Loucy (cell line): ENCODE results near the gene NTNG1.

Experiments used
- H2AFZ ChIP-seq: fragments of 200-600 bp; sonication (generic); 2 replicates; pipeline ENCODE4 v1.6.0; 2016; ENCODE audit warnings: antibody characterized with exemption, mild to moderate bottlenecking, low read length, moderate library complexity
- H3F3A ChIP-seq: fragments of 200-600 bp; 2 replicates; pipeline ENCODE4 v1.6.0; 2016; ENCODE audit warnings: antibody characterized with exemption, low read depth, mild to moderate bottlenecking
- H3K27me3 ChIP-seq: fragments of 200-600 bp; sonication (generic); 2 replicates; pipeline ENCODE4 v1.6.1; 2014; ENCODE audit warnings: low read length, mild to moderate bottlenecking; ENCODE audit not compliant: insufficient read depth, poor library complexity, severe bottlenecking
- H3K36me3 ChIP-seq: fragments of 200-600 bp; sonication (generic); 2 replicates; pipeline ENCODE4 v1.6.1; 2016; ENCODE audit warnings: low read length; ENCODE audit not compliant: insufficient read depth
- H3K4me1 ChIP-seq: fragments of 200-600 bp; sonication (generic); 2 replicates; pipeline ENCODE4 v1.5.1; 2014; ENCODE audit warnings: low read length, mild to moderate bottlenecking; ENCODE audit not compliant: insufficient read depth, poor library complexity, severe bottlenecking
- H3K4me2 ChIP-seq: fragments of 200-600 bp; sonication (generic); 2 replicates; pipeline ENCODE4 v1.6.0; 2014; ENCODE audit warnings: antibody characterized with exemption, low read length, low read depth, mild to moderate bottlenecking; ENCODE audit not compliant: poor library complexity, severe bottlenecking
- H3K4me3 ChIP-seq: fragments of 200-600 bp; sonication (generic); 2 replicates; pipeline ENCODE4 v1.5.1; 2014; ENCODE audit warnings: low read length, mild to moderate bottlenecking, mixed read lengths; ENCODE audit not compliant: poor library complexity, severe bottlenecking
- H3K79me2 ChIP-seq: fragments of 200-600 bp; sonication (generic); 2 replicates; pipeline ENCODE4 v1.6.1; 2014; ENCODE audit warnings: low read length; ENCODE audit not compliant: insufficient read depth
- H3K9ac ChIP-seq: fragments of 200-600 bp; sonication (generic); 2 replicates; pipeline ENCODE4 v1.6.0; 2014; ENCODE audit warnings: mild to moderate bottlenecking, low read depth, low read length, moderate library complexity; ENCODE audit not compliant: poor library complexity, severe bottlenecking
- H3K9me2 ChIP-seq: fragments of 200-600 bp; sonication (generic); replicated peaks from 2 replicates; pipeline ENCODE4 v1.6.1; 2016; ENCODE audit warnings: low read depth, low read length, mixed read lengths
- H3K9me3 ChIP-seq: fragments of 200-600 bp; sonication (generic); 2 replicates; pipeline ENCODE4 v1.6.1; 2014; ENCODE audit warnings: mild to moderate bottlenecking, antibody characterized with exemption, low read length, low read depth; ENCODE audit not compliant: insufficient read depth
- H4K20me1 ChIP-seq: fragments of 200-600 bp; sonication (generic); 2 replicates; pipeline ENCODE4 v1.6.0; 2014; ENCODE audit warnings: antibody characterized with exemption, low read length, mild to moderate bottlenecking; ENCODE audit not compliant: insufficient read depth, poor library complexity, severe bottlenecking
- EZH2phosphoT487 ChIP-seq: fragments of 200-600 bp; IDR thresholded peaks from 2 replicates; pipeline ENCODE4 v1.6.1; 2018; ENCODE audit warnings: antibody characterized with exemption, mild to moderate bottlenecking, moderate library complexity, borderline replicate concordance
- TF ChIP-seq, protein P1 (sequence below): fragments of 200-600 bp; sonication (generic); conservative IDR thresholded peaks from 2 replicates; pipeline ENCODE4 v1.5.1; 2014; ENCODE audit warnings: mild to moderate bottlenecking, antibody characterized with exemption, low read length

Gene NTNG1

DNA sequence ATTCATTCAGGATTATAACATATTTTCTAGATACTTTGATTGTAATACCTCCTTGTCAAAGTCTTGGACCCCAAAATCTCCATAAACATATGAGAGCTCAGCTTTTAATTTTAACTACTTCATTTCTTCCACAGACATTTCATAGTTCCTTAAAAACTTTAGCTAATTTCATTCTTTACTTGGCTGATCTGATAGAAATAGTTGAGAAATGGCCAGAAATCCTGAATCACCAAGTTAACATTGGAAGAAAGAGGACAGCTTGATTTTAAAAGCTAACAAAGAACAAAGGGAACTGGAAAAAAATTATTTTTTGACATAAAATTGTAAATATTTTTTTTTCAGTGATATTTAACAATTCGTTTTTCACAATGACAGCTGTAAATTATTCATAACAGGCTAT, 216.5 kb downstream of the NTNG1 start:
- no peaks in the 10 kb centered on the region for H3K4me1 ChIP-seq
- no peaks in the 10 kb centered on the region for H3K79me2 ChIP-seq
- H3K36me3 ChIP-seq = no peaks in the 10 kb centered on the region
- no peaks in the 10 kb centered on the region for H4K20me1 ChIP-seq
- no peak overlapping the region for H3K9ac ChIP-seq
- TF ChIP-seq EZH2phosphoT487 = no peak
- TF ChIP-seq, protein P1, sequence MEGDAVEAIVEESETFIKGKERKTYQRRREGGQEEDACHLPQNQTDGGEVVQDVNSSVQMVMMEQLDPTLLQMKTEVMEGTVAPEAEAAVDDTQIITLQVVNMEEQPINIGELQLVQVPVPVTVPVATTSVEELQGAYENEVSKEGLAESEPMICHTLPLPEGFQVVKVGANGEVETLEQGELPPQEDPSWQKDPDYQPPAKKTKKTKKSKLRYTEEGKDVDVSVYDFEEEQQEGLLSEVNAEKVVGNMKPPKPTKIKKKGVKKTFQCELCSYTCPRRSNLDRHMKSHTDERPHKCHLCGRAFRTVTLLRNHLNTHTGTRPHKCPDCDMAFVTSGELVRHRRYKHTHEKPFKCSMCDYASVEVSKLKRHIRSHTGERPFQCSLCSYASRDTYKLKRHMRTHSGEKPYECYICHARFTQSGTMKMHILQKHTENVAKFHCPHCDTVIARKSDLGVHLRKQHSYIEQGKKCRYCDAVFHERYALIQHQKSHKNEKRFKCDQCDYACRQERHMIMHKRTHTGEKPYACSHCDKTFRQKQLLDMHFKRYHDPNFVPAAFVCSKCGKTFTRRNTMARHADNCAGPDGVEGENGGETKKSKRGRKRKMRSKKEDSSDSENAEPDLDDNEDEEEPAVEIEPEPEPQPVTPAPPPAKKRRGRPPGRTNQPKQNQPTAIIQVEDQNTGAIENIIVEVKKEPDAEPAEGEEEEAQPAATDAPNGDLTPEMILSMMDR = no peak
- H3F3A ChIP-seq = no peaks in the 10 kb centered on the region
- no peaks in the 10 kb centered on the region for H3K9me2 ChIP-seq
- no peak overlapping the region for H3K4me2 ChIP-seq
- no peak overlapping the region for H2AFZ ChIP-seq
- H3K9me3 ChIP-seq = no peaks in the 10 kb centered on the region
- H3K27me3 ChIP-seq = no peaks in the 10 kb centered on the region
- H3K4me3 ChIP-seq = no peak overlapping the region

DNA sequence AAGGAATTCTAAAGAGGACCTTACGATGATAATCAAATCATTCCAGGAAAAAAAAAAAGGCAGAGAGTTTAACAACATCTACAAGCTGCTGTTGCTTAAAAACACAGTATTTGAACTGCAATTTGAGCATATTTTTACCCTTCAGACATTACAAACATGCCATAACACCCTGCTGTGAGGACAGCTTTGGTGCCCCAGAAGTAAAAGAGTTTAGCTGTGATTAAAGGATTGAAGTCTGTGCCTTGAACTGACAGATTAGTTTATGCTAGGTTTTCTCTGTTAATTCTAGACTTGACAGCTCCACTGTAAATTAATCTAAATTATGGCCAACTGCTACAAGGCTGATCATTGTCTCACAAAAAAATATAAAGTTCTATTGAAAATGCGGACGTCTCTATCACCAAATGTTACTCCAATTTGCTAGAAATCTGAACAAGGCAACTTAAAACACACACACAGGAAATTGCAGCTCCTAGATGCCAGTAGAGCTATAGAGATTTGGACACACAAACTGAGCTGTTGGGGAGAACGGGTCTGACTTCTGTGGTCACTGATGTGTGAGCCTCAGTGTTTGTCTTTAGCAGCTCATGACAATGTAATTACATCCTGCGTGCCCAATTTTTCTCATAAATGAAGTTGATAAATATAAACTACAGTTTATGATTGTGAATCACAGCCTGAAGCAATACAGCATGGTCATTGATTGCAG, 217.9 kb downstream of the NTNG1 start:
- Histone ChIP-seq H3K4me2 (no peak overlapping the region), H3K9ac (no peak overlapping the region), H2AFZ (no peak overlapping the region), H3K27me3 (no peaks in the 10 kb centered on the region), H3K4me3 (no peak overlapping the region), H3K9me2 (no peaks in the 10 kb centered on the region), H3K4me1 (no peaks in the 10 kb centered on the region), H3F3A (no peaks in the 10 kb centered on the region), H3K79me2 (no peaks in the 10 kb centered on the region), H3K9me3 (no peaks in the 10 kb centered on the region), H3K36me3 (no peaks in the 10 kb centered on the region), H4K20me1 (no peaks in the 10 kb centered on the region)
- TF ChIP-seq, protein P1 = no peak
- no peak for TF ChIP-seq EZH2phosphoT487

GRCh38 chr1:107359472-107360241, 218.8 kb downstream of the NTNG1 start:
- no peak overlapping the region for H2AFZ ChIP-seq
- H3K9me2 ChIP-seq = no peaks in the 10 kb centered on the region
- H3K9me3 ChIP-seq = no peaks in the 10 kb centered on the region
- no peak for TF ChIP-seq EZH2phosphoT487
- TF ChIP-seq, protein P1 = no peak
- H3K4me1 ChIP-seq = no peaks in the 10 kb centered on the region
- no peaks in the 10 kb centered on the region for H3F3A ChIP-seq
- no peaks in the 10 kb centered on the region for H3K79me2 ChIP-seq
- H3K9ac ChIP-seq = no peak overlapping the region
- no peaks in the 10 kb centered on the region for H3K36me3 ChIP-seq
- H3K27me3 ChIP-seq = no peaks in the 10 kb centered on the region
- H3K4me2 ChIP-seq = no peak overlapping the region
- no peaks in the 10 kb centered on the region for H4K20me1 ChIP-seq
- no peak overlapping the region for H3K4me3 ChIP-seq
